Body of pancreas (tissue), 4 donors: ENCODE data around the gene ZNF576.

Source experiments
- POLR2A ChIP-seq, 3 donors: fragments of 450-650 bp; IDR thresholded peaks; one replicate each; pipeline ENCODE4 v1.6.1; 2016; ENCODE audit warnings: antibody characterized with exemption in 3 of 3, mild to moderate bottlenecking in 2 of 3
- TF ChIP-seq, protein P1 (sequence below), 7 experiments: fragments of 450-650 bp in 4 of 7; fragments of 200-600 bp in 3 of 7; sonication (generic) in 3 of 7; IDR thresholded peaks; one replicate each; pipeline ENCODE4 v1.5.1; 2016 to 2019; ENCODE audit warnings: antibody characterized with exemption in 7 of 7

DNA sequence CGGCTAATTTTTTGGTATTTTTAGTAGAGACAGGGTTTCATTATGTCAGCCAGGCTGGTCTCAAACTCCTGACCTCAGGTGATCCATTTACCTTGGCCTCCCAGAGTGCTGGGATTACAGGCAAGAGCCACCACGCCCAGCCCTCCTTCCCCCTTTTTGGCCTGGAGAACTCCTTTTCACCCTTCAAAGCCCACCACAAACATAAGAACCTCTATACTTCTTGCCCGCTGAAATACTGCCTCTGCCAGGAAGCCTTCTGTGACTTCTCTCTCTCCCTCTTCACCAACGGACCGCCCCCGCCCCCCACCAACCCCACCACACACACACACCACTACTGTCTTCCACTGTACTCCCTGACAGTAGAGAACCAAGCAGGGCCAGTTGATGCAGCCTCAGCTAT, 20.6 kb downstream of the ZNF576 start:
- TF ChIP-seq POLR2A (IDR thresholded peaks at IDR 0.05) = no peak
- TF ChIP-seq, protein P1, sequence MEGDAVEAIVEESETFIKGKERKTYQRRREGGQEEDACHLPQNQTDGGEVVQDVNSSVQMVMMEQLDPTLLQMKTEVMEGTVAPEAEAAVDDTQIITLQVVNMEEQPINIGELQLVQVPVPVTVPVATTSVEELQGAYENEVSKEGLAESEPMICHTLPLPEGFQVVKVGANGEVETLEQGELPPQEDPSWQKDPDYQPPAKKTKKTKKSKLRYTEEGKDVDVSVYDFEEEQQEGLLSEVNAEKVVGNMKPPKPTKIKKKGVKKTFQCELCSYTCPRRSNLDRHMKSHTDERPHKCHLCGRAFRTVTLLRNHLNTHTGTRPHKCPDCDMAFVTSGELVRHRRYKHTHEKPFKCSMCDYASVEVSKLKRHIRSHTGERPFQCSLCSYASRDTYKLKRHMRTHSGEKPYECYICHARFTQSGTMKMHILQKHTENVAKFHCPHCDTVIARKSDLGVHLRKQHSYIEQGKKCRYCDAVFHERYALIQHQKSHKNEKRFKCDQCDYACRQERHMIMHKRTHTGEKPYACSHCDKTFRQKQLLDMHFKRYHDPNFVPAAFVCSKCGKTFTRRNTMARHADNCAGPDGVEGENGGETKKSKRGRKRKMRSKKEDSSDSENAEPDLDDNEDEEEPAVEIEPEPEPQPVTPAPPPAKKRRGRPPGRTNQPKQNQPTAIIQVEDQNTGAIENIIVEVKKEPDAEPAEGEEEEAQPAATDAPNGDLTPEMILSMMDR (IDR thresholded peaks at IDR 0.05) = no peak
